Endothelial cell of umbilical vein (primary cell): ENCODE results near the gene FLNB.

Experiments
- CTCF ChIP-seq, 2 donors: IDR thresholded peaks; 1 replicate in 1 of 2; 2 replicates in 1 of 2; pipeline ENCODE4 v1.5.1; 2011; ENCODE audit warnings: low read length in 2 of 2, mild to moderate bottlenecking in 2 of 2, moderate library complexity in 2 of 2, control low read depth in 1 of 2, inconsistent platforms in 1 of 2, low read depth in 1 of 2; ENCODE audit not compliant: insufficient read depth in 1 of 2; ENCODE audit errors: extremely low read depth in 1 of 2
- EZH2 ChIP-seq: IDR thresholded peaks from 2 replicates; pipeline ENCODE4 v1.6.1; 2012; ENCODE audit warnings: borderline replicate concordance, low read depth, mild to moderate bottlenecking, moderate library complexity, low read length, inconsistent platforms; ENCODE audit not compliant: severe bottlenecking
- MAX ChIP-seq: IDR thresholded peaks from 2 replicates; pipeline ENCODE4 v1.6.1; 2011; ENCODE audit not compliant: insufficient read depth, insufficient read length
- MYC ChIP-seq: IDR thresholded peaks from one replicate; pipeline ENCODE4 v1.6.1; 2011; ENCODE audit warnings: mild to moderate bottlenecking, low read depth, low read length
- POLR2A ChIP-seq: IDR thresholded peaks from 2 replicates; pipeline ENCODE4 v1.6.1; 2012; ENCODE audit warnings: low read depth, mild to moderate bottlenecking, control low read depth, low read length
- POLR2AphosphoS5 ChIP-seq: IDR thresholded peaks from 2 replicates; pipeline ENCODE4 v1.6.1; 2012; ENCODE audit warnings: low read depth, mild to moderate bottlenecking, control low read depth, low read length, moderate library complexity; ENCODE audit not compliant: insufficient read depth

DNA sequence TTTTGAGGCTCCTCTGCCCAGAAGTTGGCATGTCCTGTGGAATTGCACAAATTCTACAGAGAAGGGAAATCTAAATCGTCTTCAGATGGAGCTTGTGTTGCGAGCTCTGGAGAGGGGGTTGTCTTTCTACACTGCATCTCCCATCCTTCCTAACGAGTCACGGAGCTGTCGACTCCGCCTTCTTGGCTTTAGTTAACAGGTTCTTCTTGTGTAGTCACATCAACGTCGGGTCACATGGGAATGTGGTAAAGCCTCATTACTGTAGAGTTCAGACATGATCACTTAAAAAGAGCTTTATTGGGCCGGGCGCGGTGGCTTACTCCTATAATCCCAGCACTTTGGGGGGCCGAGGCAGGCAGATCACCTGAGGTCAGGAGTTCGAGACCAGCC is 142.6 kb downstream of the FLNB start:
- no peak for TF ChIP-seq POLR2AphosphoS5
- no peak for TF ChIP-seq CTCF (IDR thresholded peaks at IDR 0.05; ENCODE audit: extremely low read depth in 1 of 2, insufficient read depth in 1 of 2, low read depth in 1 of 2, low read length in 2 of 2)
- TF ChIP-seq MYC: no peak
- no peak for TF ChIP-seq MAX
- no peak for TF ChIP-seq EZH2
- no peak for TF ChIP-seq POLR2A
